Adrenal gland (tissue), 5 donors: ENCODE data around the gene LRRC8E.

ENCODE experiments used
- POLR2A ChIP-seq, 2 donors: fragments of 450-650 bp; IDR thresholded peaks; one replicate each; pipeline ENCODE4 v1.6.1; 2017; ENCODE audit warnings: antibody characterized with exemption in 2 of 2, mild to moderate bottlenecking in 2 of 2, moderate library complexity in 1 of 2
- TF ChIP-seq, protein P1 (sequence below), 6 experiments: fragments of 450-650 bp in 4 of 6; fragments of 200-600 bp in 2 of 6; sonication (generic) in 1 of 6; IDR thresholded peaks; 1 replicate in 5 of 6; 2 replicates in 1 of 6; pipeline versions ENCODE4 v1.5.1 to v1.8.0; 2016 to 2021; ENCODE audit warnings: antibody characterized with exemption in 6 of 6, mild to moderate bottlenecking in 2 of 6, moderate library complexity in 1 of 6
- donor health status: DM: no; HTN: no; CAD: no.

DNA sequence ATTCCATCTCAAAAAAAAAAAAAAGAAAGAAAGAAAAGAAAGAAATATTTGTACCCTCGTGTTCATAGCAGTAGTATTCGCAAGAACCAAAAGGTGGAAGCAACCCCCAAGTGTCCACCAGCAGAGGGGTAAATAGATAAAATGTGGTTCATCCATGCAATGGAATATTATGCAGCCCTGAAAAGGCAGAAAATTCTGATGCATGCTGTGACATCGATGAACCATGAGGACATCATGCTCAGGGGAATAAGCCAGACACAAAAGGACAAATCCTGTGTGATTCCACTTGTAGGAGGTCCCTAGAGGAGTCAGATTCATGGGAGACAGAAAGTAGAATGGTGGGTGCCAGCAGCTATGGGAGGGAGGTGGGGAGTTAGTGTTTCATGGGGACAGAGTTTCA is 6.4 kb upstream of the LRRC8E start:
- TF ChIP-seq, protein P1, sequence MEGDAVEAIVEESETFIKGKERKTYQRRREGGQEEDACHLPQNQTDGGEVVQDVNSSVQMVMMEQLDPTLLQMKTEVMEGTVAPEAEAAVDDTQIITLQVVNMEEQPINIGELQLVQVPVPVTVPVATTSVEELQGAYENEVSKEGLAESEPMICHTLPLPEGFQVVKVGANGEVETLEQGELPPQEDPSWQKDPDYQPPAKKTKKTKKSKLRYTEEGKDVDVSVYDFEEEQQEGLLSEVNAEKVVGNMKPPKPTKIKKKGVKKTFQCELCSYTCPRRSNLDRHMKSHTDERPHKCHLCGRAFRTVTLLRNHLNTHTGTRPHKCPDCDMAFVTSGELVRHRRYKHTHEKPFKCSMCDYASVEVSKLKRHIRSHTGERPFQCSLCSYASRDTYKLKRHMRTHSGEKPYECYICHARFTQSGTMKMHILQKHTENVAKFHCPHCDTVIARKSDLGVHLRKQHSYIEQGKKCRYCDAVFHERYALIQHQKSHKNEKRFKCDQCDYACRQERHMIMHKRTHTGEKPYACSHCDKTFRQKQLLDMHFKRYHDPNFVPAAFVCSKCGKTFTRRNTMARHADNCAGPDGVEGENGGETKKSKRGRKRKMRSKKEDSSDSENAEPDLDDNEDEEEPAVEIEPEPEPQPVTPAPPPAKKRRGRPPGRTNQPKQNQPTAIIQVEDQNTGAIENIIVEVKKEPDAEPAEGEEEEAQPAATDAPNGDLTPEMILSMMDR (IDR thresholded peaks at IDR 0.05): no peak
- TF ChIP-seq POLR2A (IDR thresholded peaks at IDR 0.05): no peak
